Breast epithelium (tissue), 3 donors: ENCODE results near the gene TSEN54.

Experiments
- POLR2A ChIP-seq: fragments of 450-650 bp; IDR thresholded peaks from one replicate; pipeline ENCODE4 v1.6.1; 2016; ENCODE audit warnings: antibody characterized with exemption, mild to moderate bottlenecking, moderate library complexity
- TF ChIP-seq, protein P1 (sequence below), 3 donors: fragments of 450-650 bp; IDR thresholded peaks; one replicate each; pipeline ENCODE4 v1.5.1; 2016 to 2017; ENCODE audit warnings: antibody characterized with exemption in 3 of 3, mild to moderate bottlenecking in 3 of 3, moderate library complexity in 3 of 3

GRCh38 chr17:75514919-75515495, 1.3 kb upstream of the TSEN54 start:
- no peak for TF ChIP-seq POLR2A
- TF ChIP-seq, protein P1, sequence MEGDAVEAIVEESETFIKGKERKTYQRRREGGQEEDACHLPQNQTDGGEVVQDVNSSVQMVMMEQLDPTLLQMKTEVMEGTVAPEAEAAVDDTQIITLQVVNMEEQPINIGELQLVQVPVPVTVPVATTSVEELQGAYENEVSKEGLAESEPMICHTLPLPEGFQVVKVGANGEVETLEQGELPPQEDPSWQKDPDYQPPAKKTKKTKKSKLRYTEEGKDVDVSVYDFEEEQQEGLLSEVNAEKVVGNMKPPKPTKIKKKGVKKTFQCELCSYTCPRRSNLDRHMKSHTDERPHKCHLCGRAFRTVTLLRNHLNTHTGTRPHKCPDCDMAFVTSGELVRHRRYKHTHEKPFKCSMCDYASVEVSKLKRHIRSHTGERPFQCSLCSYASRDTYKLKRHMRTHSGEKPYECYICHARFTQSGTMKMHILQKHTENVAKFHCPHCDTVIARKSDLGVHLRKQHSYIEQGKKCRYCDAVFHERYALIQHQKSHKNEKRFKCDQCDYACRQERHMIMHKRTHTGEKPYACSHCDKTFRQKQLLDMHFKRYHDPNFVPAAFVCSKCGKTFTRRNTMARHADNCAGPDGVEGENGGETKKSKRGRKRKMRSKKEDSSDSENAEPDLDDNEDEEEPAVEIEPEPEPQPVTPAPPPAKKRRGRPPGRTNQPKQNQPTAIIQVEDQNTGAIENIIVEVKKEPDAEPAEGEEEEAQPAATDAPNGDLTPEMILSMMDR (IDR thresholded peaks at IDR 0.05), result no peak
